Large intestine (tissue), 3 donors: ENCODE data around the gene SYNPO2. TPM values are rescaled to one million over a fixed set of nuclear protein-coding genes. Genes with fewer than 3 reads are reported as not detected.

Experiments
- DNase-seq, 2 donors: peaks; one replicate each; pipeline versions ENCODE4 v3.0.0 to v3.0.0-alpha.2; 2013
- H3K27ac ChIP-seq: one replicate; pipeline ENCODE4 v1.5.1; 2013; ENCODE audit warnings: low read length
- H3K27me3 ChIP-seq: 2 replicates; pipeline ENCODE4 v1.6.1; 2013; ENCODE audit warnings: low read length; ENCODE audit not compliant: control insufficient read depth, insufficient read depth
- H3K36me3 ChIP-seq: 2 replicates; pipeline ENCODE4 v1.6.1; 2013; ENCODE audit warnings: low read length; ENCODE audit not compliant: control insufficient read depth, insufficient read depth
- H3K4me1 ChIP-seq: one replicate; pipeline ENCODE4 v1.6.1; 2013; ENCODE audit warnings: low read length; ENCODE audit not compliant: control insufficient read depth, insufficient read depth
- H3K4me3 ChIP-seq: one replicate; pipeline ENCODE4 v1.5.1; 2013; ENCODE audit warnings: low read length
- H3K9me3 ChIP-seq: one replicate; pipeline ENCODE4 v1.6.1; 2013; ENCODE audit warnings: mild to moderate bottlenecking, low read depth, low read length, moderate library complexity; ENCODE audit not compliant: control insufficient read depth
- WGBS: methylation state at CpG from one replicate; pipeline ENCODE4 v1.1.5; 2013; ENCODE audit warnings: low lambda C conversion rate; ENCODE audit not compliant: insufficient coverage; 5-methylcytosine and 5-hydroxymethylcytosine counted together
- polyA plus RNA-seq: library from polyadenylated mRNA; unstranded; fragments of 120-200 nt; gene quantifications from one replicate; pipeline ENCODE4 v1.2.1, GENCODE V29; 2013

SYNPO2 gene
- polyA plus RNA-seq, 1 donor = 81.2 TPM

DNA sequence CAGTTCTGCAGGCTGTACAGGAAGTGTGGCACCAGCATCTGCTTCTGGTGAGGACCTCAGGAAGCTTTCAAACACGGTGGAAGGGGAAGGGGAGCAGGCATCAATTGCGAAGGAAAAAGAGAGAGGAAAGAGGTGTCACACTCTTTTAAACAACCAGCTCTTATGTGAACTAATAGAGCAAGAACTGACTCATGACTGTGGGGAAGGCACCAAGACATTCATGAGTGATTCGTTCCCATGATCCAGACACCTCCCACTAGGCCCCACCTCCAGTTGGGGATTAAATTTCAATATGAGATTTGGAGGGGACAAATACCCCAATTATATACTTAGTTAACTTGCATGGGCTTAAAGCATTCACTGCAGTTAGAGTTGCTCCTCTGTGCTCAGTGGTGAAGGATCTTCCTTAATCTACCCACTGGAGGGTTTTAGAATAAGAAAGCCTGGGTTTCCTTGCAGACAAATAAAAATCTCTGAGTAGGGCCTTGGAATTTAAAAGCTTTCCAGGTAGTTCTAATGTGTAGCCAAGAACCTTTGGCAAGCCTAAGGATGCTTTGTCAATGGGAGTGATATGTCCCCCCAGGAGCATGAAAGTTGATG is 60.0 kb downstream of the SYNPO2 start:
- H3K4me3 ChIP-seq = no peak overlapping the region
- no peaks in the 10 kb centered on the region for H3K27me3 ChIP-seq
- no peak for DNase-seq
- no peaks in the 10 kb centered on the region for H3K36me3 ChIP-seq
- no peak overlapping the region for H3K27ac ChIP-seq
- WGBS = 100% methylated on average over 1 of the region's 3 CpGs
- no peaks in the 10 kb centered on the region for H3K9me3 ChIP-seq
- peaks cover 3% of the 10 kb centered on the region for H3K4me1 ChIP-seq

DNA sequence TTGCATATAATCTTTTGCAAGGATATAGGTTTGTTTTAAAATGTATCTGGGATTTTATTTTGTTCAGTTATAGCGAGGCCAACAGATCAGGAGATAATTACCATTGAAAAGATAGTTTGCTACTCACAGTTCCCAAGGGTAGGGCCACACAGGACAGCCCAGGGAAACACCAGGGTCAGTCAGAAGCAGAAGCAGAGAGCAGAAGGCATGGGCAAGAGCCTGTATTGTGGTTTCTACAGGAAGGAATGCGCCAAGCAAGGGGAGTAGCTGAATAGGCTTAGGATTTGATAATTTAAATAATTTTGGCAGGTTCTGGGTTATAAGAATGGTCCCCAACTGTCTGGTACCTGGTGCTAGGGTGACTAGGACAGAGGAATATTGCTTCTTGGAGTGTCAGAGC is 61.6 kb downstream of the SYNPO2 start:
- H3K36me3 ChIP-seq = no peaks in the 10 kb centered on the region
- H3K4me1 ChIP-seq = peaks cover 3% of the 10 kb centered on the region
- H3K9me3 ChIP-seq = no peaks in the 10 kb centered on the region
- WGBS = no CpG with 5 or more reads among the region's 2 CpGs
- no peak for DNase-seq
- H3K4me3 ChIP-seq = no peak overlapping the region
- no peak overlapping the region for H3K27ac ChIP-seq
- H3K27me3 ChIP-seq = no peaks in the 10 kb centered on the region

DNA sequence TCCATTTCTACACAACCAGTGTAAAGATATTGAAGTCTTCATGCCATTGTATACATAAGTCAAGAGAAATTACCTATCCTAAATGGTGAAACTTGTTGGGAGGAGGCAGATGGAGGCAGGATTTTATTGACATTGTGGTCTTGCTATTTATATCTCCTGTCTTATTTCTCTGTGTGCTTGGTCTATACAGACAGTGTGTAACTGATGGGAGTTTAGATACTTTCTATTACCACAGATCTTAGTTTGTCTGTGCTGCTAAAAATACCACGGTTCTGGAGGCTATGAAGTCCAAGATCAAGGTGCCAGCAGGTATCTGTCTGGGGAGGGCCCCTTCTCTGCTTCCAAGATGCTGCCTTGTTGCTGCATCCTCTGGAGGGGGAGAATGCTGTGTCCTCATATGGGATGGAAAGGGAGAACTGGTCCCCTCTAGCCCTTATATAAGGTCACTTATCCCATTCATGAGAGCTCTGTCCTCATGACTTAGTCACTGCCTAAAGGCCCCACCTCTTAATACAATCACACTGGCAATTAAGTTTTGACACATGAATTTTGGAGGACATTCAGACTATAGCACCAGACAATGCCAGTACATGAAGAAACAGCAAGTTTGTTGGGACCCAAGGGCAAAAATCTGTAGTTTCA is 62.4 kb downstream of the SYNPO2 start:
- WGBS = no CpG with 5 or more reads among the region's 1 CpG
- no peaks in the 10 kb centered on the region for H3K27me3 ChIP-seq
- no peak overlapping the region for H3K4me3 ChIP-seq
- no peaks in the 10 kb centered on the region for H3K36me3 ChIP-seq
- H3K9me3 ChIP-seq = no peaks in the 10 kb centered on the region
- H3K4me1 ChIP-seq = peaks cover 3% of the 10 kb centered on the region
- DNase-seq = no peak
- H3K27ac ChIP-seq = no peak overlapping the region

DNA sequence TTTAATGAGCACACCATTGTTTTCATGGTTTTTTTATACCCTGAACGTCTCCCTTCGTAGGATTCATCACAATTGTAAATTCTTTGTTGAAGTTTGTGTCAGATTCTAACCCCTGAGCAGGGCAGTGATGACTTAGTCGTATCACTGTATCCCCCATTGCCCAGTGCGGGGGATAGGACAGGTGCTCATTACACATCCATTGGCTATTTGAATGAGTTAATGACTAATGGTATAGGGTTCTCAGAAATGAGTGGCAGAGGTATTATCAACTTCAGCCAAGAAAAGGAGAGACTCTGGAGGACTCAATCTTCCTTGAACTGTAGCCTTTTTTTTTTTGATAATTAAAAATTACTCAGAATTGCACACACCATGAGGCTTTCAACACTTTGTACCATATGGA is 64.6 kb downstream of the SYNPO2 start:
- no peaks in the 10 kb centered on the region for H3K9me3 ChIP-seq
- H3K27ac ChIP-seq = no peak overlapping the region
- no peaks in the 10 kb centered on the region for H3K27me3 ChIP-seq
- WGBS = 62% methylated on average over 2 of the region's 4 CpGs
- H3K4me3 ChIP-seq = no peak overlapping the region
- H3K36me3 ChIP-seq = no peaks in the 10 kb centered on the region
- DNase-seq = no peak
- H3K4me1 ChIP-seq = peaks cover 3% of the 10 kb centered on the region

DNA sequence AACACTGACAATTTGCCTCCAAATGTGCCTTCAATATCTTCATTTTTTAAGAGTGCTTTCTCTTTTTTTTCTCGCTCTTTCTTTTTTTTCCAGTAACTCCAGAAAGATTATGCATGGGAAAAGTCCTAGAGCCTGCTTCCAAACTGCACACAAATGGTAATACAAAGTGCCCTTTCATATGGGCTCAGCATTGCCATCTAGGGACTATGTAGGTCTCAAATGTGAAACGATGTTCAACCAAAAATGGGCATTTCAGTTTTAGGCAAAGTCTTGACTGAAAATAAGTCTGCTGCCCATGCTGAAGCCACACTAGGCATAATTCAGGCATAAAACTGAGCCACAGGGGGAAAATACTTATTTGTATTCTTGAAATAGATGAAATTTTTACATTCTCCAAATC is 65.6 kb downstream of the SYNPO2 start:
- H3K27ac ChIP-seq = no peak overlapping the region
- no peak overlapping the region for H3K4me3 ChIP-seq
- H3K27me3 ChIP-seq = no peaks in the 10 kb centered on the region
- H3K4me1 ChIP-seq = peaks cover 3% of the 10 kb centered on the region
- DNase-seq = no peak
- H3K9me3 ChIP-seq = no peaks in the 10 kb centered on the region
- WGBS = 80% methylated on average over 2 of the region's 2 CpGs
- H3K36me3 ChIP-seq = no peaks in the 10 kb centered on the region

DNA sequence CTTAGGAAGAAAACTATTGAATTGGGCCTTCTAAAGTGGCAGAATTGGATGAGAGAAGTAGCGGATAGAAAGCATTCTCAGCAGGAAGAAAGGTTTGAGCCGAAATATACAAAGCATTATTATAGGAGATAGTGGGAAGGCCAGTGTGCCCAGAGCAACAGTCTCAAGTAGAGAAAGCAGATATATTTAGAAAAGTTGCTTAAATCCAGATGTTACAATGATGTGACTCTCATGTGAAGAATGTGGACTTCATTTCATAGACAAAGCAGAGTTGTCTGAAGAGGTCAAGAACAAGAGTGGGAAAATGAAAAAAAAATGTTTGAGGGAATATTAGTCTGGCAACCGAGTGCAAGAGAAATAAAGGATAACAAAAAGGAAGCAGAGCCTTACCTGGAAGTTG is 66.9 kb downstream of the SYNPO2 start:
- H3K27me3 ChIP-seq = no peaks in the 10 kb centered on the region
- 84% methylated on average over 2 of the region's 3 CpGs for WGBS
- no peaks in the 10 kb centered on the region for H3K4me1 ChIP-seq
- no peak overlapping the region for H3K4me3 ChIP-seq
- H3K27ac ChIP-seq = no peak overlapping the region
- no peaks in the 10 kb centered on the region for H3K36me3 ChIP-seq
- H3K9me3 ChIP-seq = no peaks in the 10 kb centered on the region
- DNase-seq = no peak

DNA sequence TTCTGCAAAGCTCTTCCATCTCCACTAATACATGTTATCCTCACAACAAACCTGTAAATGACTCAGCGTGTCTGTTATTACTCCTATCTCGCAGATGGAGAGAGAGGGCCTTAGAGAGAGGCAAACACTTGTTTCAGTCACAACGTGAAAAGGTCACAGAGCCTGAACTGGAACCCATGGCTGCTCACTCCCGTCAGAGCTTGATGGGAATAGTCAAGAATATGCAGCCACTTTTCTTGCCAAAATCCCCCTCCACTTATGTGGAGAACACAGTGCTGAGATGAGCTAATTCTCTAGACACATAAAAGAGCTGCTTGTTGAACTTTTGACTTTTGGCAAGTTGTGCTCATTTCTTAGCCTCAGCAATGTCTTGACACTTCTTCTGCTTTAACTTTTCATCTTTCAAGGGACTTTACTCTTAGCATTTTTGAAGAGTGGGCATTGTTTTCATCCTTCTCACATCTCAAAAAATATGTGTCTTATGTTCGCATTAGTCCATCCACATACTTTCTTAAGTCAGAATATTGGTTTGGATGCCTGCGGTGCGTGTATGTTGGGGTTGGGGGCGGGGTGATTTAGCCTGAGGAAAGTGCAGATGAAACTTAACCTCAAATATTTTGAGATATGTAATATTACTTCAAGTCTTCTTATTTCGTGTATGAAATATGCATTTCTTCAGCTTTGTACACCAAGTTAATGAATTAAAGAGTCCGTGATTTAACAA is 69.2 kb downstream of the SYNPO2 start:
- DNase-seq = no peak
- H3K27me3 ChIP-seq = peaks cover 2% of the 10 kb centered on the region
- H3K9me3 ChIP-seq = no peaks in the 10 kb centered on the region
- no peaks in the 10 kb centered on the region for H3K36me3 ChIP-seq
- H3K27ac ChIP-seq = no peak overlapping the region
- 95% methylated on average over 3 of the region's 10 CpGs for WGBS
- no peaks in the 10 kb centered on the region for H3K4me1 ChIP-seq
- no peak overlapping the region for H3K4me3 ChIP-seq

DNA sequence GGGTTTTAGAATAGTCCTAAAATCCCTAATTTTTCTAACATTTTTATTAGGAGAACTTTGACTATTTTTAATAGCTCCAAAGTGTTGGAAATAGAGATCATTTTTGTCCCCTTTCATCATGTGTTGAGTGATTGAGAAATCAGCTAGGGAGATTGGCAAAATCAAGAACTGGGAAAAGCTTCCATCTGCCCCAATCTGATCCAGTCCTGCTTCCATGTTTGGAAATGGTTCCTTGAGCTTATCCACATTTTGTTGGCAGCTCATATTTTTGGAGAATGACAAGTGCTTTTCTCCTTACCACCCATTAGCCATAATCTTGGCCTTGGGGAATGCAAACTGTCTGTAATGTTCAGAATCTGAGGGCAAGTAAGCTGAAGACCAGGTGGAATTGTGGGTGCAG is 73.9 kb downstream of the SYNPO2 start:
- H3K27me3 ChIP-seq = peaks cover 2% of the 10 kb centered on the region
- no peaks in the 10 kb centered on the region for H3K36me3 ChIP-seq
- H3K4me1 ChIP-seq = peaks cover under 1% of the 10 kb centered on the region
- DNase-seq = no peak
- no peak overlapping the region for H3K27ac ChIP-seq
- H3K4me3 ChIP-seq = no peak overlapping the region
- no peaks in the 10 kb centered on the region for H3K9me3 ChIP-seq

DNA sequence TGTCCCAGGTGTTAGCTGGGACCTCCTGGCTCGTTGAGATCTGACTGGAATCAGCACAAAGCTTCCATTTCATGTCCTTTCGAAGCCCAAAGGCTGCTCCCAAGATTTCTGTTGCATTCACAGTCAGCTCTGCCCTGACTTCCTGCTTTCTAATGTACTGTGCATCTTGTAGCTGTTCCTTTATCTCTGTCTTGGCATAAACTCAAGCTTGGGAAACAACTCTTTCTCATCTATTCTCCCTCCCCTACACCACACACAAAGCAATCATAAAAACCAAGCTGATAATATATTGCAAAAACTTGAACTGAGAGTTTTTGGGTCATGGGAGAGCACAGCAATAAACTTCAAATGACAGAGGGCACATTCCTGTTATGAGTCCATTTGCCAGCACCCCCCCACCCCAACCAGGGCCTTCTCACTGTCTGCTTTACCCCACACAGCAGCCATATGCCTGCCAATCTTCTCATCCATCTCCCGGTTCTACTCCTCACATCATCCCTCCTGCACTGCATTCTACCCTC is 76.3 kb downstream of the SYNPO2 start:
- WGBS = no CpG with 5 or more reads among the region's 3 CpGs
- H3K27me3 ChIP-seq = peaks cover 2% of the 10 kb centered on the region
- H3K36me3 ChIP-seq = no peaks in the 10 kb centered on the region
- H3K9me3 ChIP-seq = no peaks in the 10 kb centered on the region
- DNase-seq = no peak
- no peak overlapping the region for H3K4me3 ChIP-seq
- H3K27ac ChIP-seq = peak overlapping the region; percentile 5
- H3K4me1 ChIP-seq = peaks cover 16% of the 10 kb centered on the region

DNA sequence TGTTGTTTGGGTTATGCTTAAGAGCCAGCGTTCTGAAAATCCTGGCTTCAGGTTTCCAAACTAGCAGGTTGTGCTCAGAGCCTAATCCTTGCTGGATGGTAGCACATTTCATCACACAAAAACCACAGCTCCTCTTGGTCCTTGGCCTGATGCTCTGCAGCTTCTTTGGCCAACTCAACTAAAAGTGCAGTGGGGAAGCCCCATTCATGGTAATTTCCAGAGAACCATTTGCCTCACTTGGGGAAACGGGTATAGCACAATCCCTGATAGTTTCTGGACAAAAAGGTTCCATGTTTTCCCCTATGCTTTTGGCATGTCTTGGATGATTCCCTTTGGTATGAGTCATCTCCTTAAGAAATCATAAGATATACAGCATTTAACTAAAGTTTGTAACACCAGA is 78.7 kb downstream of the SYNPO2 start:
- no CpG with 5 or more reads among the region's 2 CpGs for WGBS
- peaks cover 16% of the 10 kb centered on the region for H3K4me1 ChIP-seq
- H3K9me3 ChIP-seq = no peaks in the 10 kb centered on the region
- H3K27ac ChIP-seq = peak overlapping the region; percentile 61
- no peak for DNase-seq
- no peaks in the 10 kb centered on the region for H3K27me3 ChIP-seq
- no peaks in the 10 kb centered on the region for H3K36me3 ChIP-seq
- no peak overlapping the region for H3K4me3 ChIP-seq
